Mesenchymal stem cell (in vitro differentiated cells and primary cell): Measurements from ENCODE around the gene TTC1.

Experiments
- DNase-seq: peaks from one replicate; pipeline ENCODE4 v3.0.0-alpha.2; 2013
- H2AFZ ChIP-seq: one replicate; pipeline ENCODE4 v1.6.1; 2013; ENCODE audit warnings: low read depth, mild to moderate bottlenecking, control low read depth, inconsistent platforms, low read length, moderate library complexity
- H2AK5ac ChIP-seq: 2 replicates; pipeline ENCODE4 v1.6.1; 2013; ENCODE audit warnings: low read length, moderate library complexity, mild to moderate bottlenecking, inconsistent platforms; ENCODE audit not compliant: severe bottlenecking
- H2BK120ac ChIP-seq: one replicate; pipeline ENCODE4 v1.6.1; 2013; ENCODE audit warnings: low read depth, mild to moderate bottlenecking, inconsistent platforms, low read length, moderate library complexity
- H2BK12ac ChIP-seq, 2 experiments: one replicate each; pipeline ENCODE4 v1.6.1; 2013; ENCODE audit warnings: inconsistent platforms in 2 of 2, low read length in 2 of 2, mild to moderate bottlenecking in 2 of 2, moderate library complexity in 2 of 2, control low read depth in 1 of 2
- H2BK15ac ChIP-seq: one replicate; pipeline ENCODE4 v1.6.1; 2013; ENCODE audit warnings: mild to moderate bottlenecking, low read depth, inconsistent platforms; ENCODE audit not compliant: poor library complexity, severe bottlenecking
- H2BK5ac ChIP-seq: 2 replicates; pipeline ENCODE4 v1.6.1; 2013; ENCODE audit warnings: low read depth, mild to moderate bottlenecking, low read length, control low read depth, inconsistent platforms; ENCODE audit not compliant: poor library complexity, severe bottlenecking
- H3K14ac ChIP-seq, 2 experiments: one replicate each; pipeline ENCODE4 v1.6.1; 2013; ENCODE audit warnings: inconsistent platforms in 2 of 2, low read length in 2 of 2, control low read depth in 1 of 2, mild to moderate bottlenecking in 1 of 2, moderate library complexity in 1 of 2
- H3K18ac ChIP-seq, 2 experiments: one replicate each; pipeline ENCODE4 v1.6.1; 2013; ENCODE audit warnings: inconsistent platforms in 2 of 2, low read length in 2 of 2, control low read depth in 1 of 2, low read depth in 1 of 2, mild to moderate bottlenecking in 1 of 2
- H3K23ac ChIP-seq, 2 experiments: one replicate each; pipeline ENCODE4 v1.6.1; 2013; ENCODE audit warnings: inconsistent platforms in 2 of 2, low read length in 2 of 2, mild to moderate bottlenecking in 2 of 2, moderate library complexity in 2 of 2, control low read depth in 1 of 2
- H3K27ac ChIP-seq: 2 replicates; pipeline ENCODE4 v1.5.1; 2013; ENCODE audit warnings: mild to moderate bottlenecking, moderate library complexity, low read length, control low read depth, inconsistent platforms; ENCODE audit not compliant: poor library complexity, severe bottlenecking
- H3K27me3 ChIP-seq, 2 experiments: 2 replicates each; pipeline versions ENCODE4 v1.6.1 to v1.7.0; 2013; ENCODE audit warnings: low read length in 2 of 2, mild to moderate bottlenecking in 2 of 2, moderate library complexity in 2 of 2, control low read depth in 1 of 2, inconsistent platforms in 1 of 2; ENCODE audit not compliant: control insufficient read depth in 1 of 2, insufficient read depth in 1 of 2
- H3K36me3 ChIP-seq, 2 experiments: 2 replicates each; pipeline versions ENCODE4 v1.6.1 to v1.7.0; 2013; ENCODE audit warnings: low read length in 2 of 2, control low read depth in 1 of 2, inconsistent platforms in 1 of 2, low read depth in 1 of 2, mild to moderate bottlenecking in 1 of 2; ENCODE audit not compliant: insufficient read depth in 2 of 2, control insufficient read depth in 1 of 2
- H3K4ac ChIP-seq, 2 experiments: one replicate each; pipeline ENCODE4 v1.6.1; 2013; ENCODE audit warnings: inconsistent platforms in 2 of 2, low read length in 2 of 2, mild to moderate bottlenecking in 2 of 2, moderate library complexity in 2 of 2, control low read depth in 1 of 2, low read depth in 1 of 2
- H3K4me1 ChIP-seq: 2 replicates; pipeline ENCODE4 v1.6.1; 2013; ENCODE audit warnings: low read depth, low read length, control low read depth; ENCODE audit not compliant: control insufficient read depth, insufficient read depth
- H3K4me2 ChIP-seq: 2 replicates; pipeline ENCODE4 v1.6.1; 2013; ENCODE audit warnings: low read length, mild to moderate bottlenecking, inconsistent platforms; ENCODE audit not compliant: poor library complexity, severe bottlenecking
- H3K4me3 ChIP-seq, 2 experiments: 2 replicates each; pipeline versions ENCODE4 v1.5.1 to v1.7.0; 2013; ENCODE audit warnings: low read length in 2 of 2, mild to moderate bottlenecking in 2 of 2, control low read depth in 1 of 2, low read depth in 1 of 2; ENCODE audit not compliant: insufficient read depth in 1 of 2
- H3K79me1 ChIP-seq: replicated peaks from 2 replicates; pipeline ENCODE4 v1.6.1; 2013; ENCODE audit warnings: mild to moderate bottlenecking, control low read depth, low read length, inconsistent platforms; ENCODE audit not compliant: poor library complexity, severe bottlenecking
- H3K9ac ChIP-seq: 2 replicates; pipeline ENCODE4 v1.7.0; 2013; ENCODE audit warnings: mild to moderate bottlenecking, low read length, moderate library complexity
- H3K9me3 ChIP-seq: 2 replicates; pipeline ENCODE4 v1.7.0; 2013; ENCODE audit warnings: mild to moderate bottlenecking, low read length; ENCODE audit not compliant: control insufficient read depth
- H4K8ac ChIP-seq: one replicate; pipeline ENCODE4 v1.6.1; 2013; ENCODE audit warnings: inconsistent platforms, mild to moderate bottlenecking, low read length, moderate library complexity
- H4K91ac ChIP-seq: one replicate; pipeline ENCODE4 v1.6.1; 2013; ENCODE audit warnings: mild to moderate bottlenecking, low read length, inconsistent platforms
- WGBS: methylation state at CpG from one replicate; pipeline ENCODE4 v1.1.7; 2013; ENCODE audit warnings: mixed read lengths; 5-methylcytosine and 5-hydroxymethylcytosine counted together

Gene TTC1

DNA sequence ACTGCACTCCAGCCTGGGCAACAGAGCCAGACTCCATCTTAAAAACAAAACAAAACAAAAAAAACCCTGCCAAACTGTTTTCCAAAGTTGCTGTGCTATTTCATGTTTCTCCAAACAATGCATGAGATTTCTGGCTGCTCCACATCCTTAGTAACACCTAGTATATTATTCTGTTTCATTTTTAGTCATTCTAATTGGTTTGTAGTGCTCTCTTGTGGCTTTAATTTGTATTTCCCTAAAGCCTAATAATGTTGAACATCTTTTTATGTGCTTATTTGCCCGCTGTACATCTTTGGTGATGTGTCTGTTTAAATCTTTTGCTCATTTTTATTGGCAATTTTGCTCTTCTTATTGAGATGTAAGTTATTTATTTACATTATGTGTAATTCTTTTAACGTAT lies 18.4 kb upstream of the TTC1 start:
- Histone ChIP-seq H2AFZ (no peak overlapping the region), H3K27ac (no peak overlapping the region), H4K91ac (no peak overlapping the region), H2BK120ac (no peak overlapping the region), H3K4me1 (peaks cover 7% of the 10 kb centered on the region), H3K79me1 (no peaks in the 10 kb centered on the region), H3K14ac (no peak overlapping the region), H3K36me3 (no peaks in the 10 kb centered on the region), H3K4ac (no peak overlapping the region), H3K9ac (no peak overlapping the region), H3K4me2 (no peak overlapping the region), H2BK15ac (no peak overlapping the region), H3K4me3 (no peak overlapping the region), H3K23ac (no peak overlapping the region), H3K18ac (no peak overlapping the region), H3K9me3 (peaks cover 7% of the 10 kb centered on the region), H2BK12ac (no peak overlapping the region), H2AK5ac (no peak overlapping the region), H3K27me3 (peaks cover 35 to 50% of the 10 kb centered on the region in 2 experiments), H4K8ac (no peak overlapping the region), H2BK5ac (no peak overlapping the region)
- no peak for DNase-seq
- no CpG with 5 or more reads among the region's 2 CpGs for WGBS

DNA sequence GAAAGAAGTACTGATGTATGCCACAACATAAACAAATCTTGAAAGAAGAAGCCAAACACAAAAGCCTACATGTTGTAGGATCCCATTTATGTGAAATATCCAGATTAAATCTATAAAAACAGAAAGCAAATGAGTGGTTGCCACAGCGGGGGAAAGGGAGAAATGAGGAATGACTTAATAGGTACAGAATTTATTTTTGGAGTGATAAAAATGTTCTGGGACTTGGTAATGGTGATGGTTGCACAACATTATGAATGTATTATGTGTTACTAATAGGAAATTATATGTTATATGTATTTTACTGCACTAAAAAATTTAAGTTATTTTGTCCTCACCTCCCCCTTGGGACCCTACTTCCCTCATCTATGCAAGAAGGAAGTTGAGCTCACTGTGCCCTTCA lies 16.4 kb upstream of the TTC1 start:
- no peak overlapping the region for H2BK120ac ChIP-seq
- no peak overlapping the region for H4K91ac ChIP-seq
- no peak for DNase-seq
- no peak overlapping the region for H3K4me3 ChIP-seq
- H2BK12ac ChIP-seq: no peak overlapping the region
- no peak overlapping the region for H2BK15ac ChIP-seq
- H2BK5ac ChIP-seq: no peak overlapping the region
- no peak overlapping the region for H3K14ac ChIP-seq
- WGBS: 92% methylated on average over 1 of the region's 1 CpG
- peaks cover 21 to 36% of the 10 kb centered on the region in 2 experiments for H3K27me3 ChIP-seq
- peaks cover 7% of the 10 kb centered on the region for H3K9me3 ChIP-seq
- no peak overlapping the region for H3K4me2 ChIP-seq
- peaks cover 2% of the 10 kb centered on the region for H3K4me1 ChIP-seq
- no peaks in the 10 kb centered on the region for H3K36me3 ChIP-seq
- no peak overlapping the region for H2AK5ac ChIP-seq
- no peak overlapping the region for H3K4ac ChIP-seq
- no peak overlapping the region for H3K18ac ChIP-seq
- H4K8ac ChIP-seq: no peak overlapping the region
- H3K23ac ChIP-seq: no peak overlapping the region
- H3K9ac ChIP-seq: no peak overlapping the region
- no peak overlapping the region for H3K27ac ChIP-seq
- no peaks in the 10 kb centered on the region for H3K79me1 ChIP-seq
- H2AFZ ChIP-seq: no peak overlapping the region

DNA sequence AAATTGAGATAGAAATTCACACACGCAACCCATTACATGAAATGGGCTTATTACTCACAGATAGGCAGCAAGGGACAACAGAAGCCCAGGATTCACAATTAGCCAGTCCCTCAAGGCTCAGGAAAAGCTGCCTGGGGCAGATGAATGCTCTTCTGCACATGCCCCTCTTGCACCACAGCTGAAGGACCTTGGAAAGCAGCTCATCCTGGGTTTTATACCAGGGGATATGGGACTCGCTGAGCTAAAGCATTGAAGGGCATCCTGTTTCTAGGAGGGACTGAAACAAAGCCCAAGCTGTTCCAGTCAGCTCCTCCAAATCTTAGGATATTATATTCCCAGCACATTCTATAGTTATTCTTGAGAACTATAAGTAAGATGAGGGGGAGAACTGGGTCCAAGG lies 15.7 kb upstream of the TTC1 start:
- Histone ChIP-seq H3K9me3 (peaks cover 7% of the 10 kb centered on the region), H3K4me1 (peaks cover 2% of the 10 kb centered on the region), H3K23ac (no peak overlapping the region), H3K4me2 (no peak overlapping the region), H3K27ac (no peak overlapping the region), H3K36me3 (no peaks in the 10 kb centered on the region), H3K79me1 (no peaks in the 10 kb centered on the region), H3K18ac (no peak overlapping the region), H4K91ac (no peak overlapping the region), H2BK15ac (no peak overlapping the region), H3K9ac (no peak overlapping the region), H4K8ac (no peak overlapping the region), H3K14ac (no peak overlapping the region), H2BK120ac (no peak overlapping the region), H3K4ac (no peak overlapping the region), H3K4me3 (no peak overlapping the region), H2BK5ac (no peak overlapping the region), H2AK5ac (no peak overlapping the region), H2BK12ac (no peak overlapping the region), H3K27me3 (peaks cover 15 to 30% of the 10 kb centered on the region in 2 experiments), H2AFZ (no peak overlapping the region)
- WGBS: 91% methylated on average over 2 of the region's 2 CpGs
- DNase-seq: no peak

DNA sequence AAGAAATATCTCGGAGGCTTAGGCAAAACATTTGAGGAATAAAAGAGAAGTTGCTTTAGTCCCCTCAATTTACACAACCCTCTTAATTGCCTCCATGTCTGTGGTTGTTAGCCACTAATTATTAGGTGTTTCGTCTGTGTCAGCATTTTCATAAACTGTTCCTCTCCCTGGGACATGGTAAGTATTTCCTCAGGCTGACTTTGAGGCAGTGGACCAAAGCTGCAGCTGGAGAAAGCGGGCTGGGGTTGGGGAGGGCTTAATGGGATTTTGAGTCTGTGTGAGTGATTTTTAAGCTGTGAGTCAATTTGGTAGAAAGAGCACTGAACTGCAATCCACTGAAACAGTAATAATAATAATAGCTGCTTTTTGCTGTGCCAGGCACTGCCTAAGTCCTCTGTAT lies 13.0 kb upstream of the TTC1 start:
- Histone ChIP-seq H2BK15ac (no peak overlapping the region), H4K8ac (no peak overlapping the region), H3K9me3 (peaks cover 7% of the 10 kb centered on the region), H2AFZ (no peak overlapping the region), H4K91ac (no peak overlapping the region), H3K27ac (no peak overlapping the region), H3K18ac (no peak overlapping the region), H2BK5ac (no peak overlapping the region), H3K79me1 (no peaks in the 10 kb centered on the region), H3K4ac (no peak overlapping the region), H3K9ac (no peak overlapping the region), H3K4me3 (no peak overlapping the region), H3K4me2 (no peak overlapping the region), H2AK5ac (no peak overlapping the region), H3K27me3 (peaks cover 19 to 29% of the 10 kb centered on the region in 2 experiments), H2BK120ac (peak overlapping the region; percentile 37), H3K14ac (no peak overlapping the region), H2BK12ac (no peak overlapping the region), H3K4me1 (peaks cover 2% of the 10 kb centered on the region), H3K36me3 (no peaks in the 10 kb centered on the region), H3K23ac (no peak overlapping the region)
- 74% methylated on average over 3 of the region's 3 CpGs for whole genome bisulfite sequencing
- DNase-seq: no peak
